Natural killer cell (primary cell): ENCODE data around the gene RBP2. TPM values are rescaled to one million over a fixed set of nuclear protein-coding genes. Genes with fewer than 3 reads are reported as not detected.

Source experiments
- ATAC-seq, 3 donors: fragments of 150-1000 bp in 2 of 3; fragments of 200-7000 bp in 1 of 3; cut with Tn5 transposase; 1 replicate in 1 of 3; 2 replicates in 2 of 3; pipeline ENCODE4 v1.10.0; 2021; ENCODE audit warnings: mild to moderate bottlenecking in 2 of 3, moderate library complexity in 2 of 3
- DNase-seq, 2 donors: peaks; one replicate each; pipeline versions ENCODE4 v3.0.0 to v3.0.0-alpha.2; 2013 to 2021; ENCODE audit warnings: mixed read lengths in 1 of 2
- H3K27ac ChIP-seq: one replicate; pipeline ENCODE4 v1.5.1; 2013; ENCODE audit warnings: mild to moderate bottlenecking, low read length
- H3K27me3 ChIP-seq: one replicate; pipeline ENCODE4 v1.6.1; 2013; ENCODE audit warnings: low read length; ENCODE audit not compliant: control insufficient read depth, insufficient read depth
- H3K36me3 ChIP-seq: one replicate; pipeline ENCODE4 v1.6.1; 2013; ENCODE audit warnings: low read length; ENCODE audit not compliant: control insufficient read depth, insufficient read depth
- H3K4me1 ChIP-seq: one replicate; pipeline ENCODE4 v1.6.1; 2013; ENCODE audit warnings: low read length; ENCODE audit not compliant: control insufficient read depth, insufficient read depth
- H3K4me3 ChIP-seq: one replicate; pipeline ENCODE4 v1.5.1; 2013; ENCODE audit warnings: low read length
- H3K9me3 ChIP-seq: one replicate; pipeline ENCODE4 v1.6.1; 2013; ENCODE audit warnings: low read length; ENCODE audit not compliant: control insufficient read depth, insufficient read depth
- H3K27ac Mint-ChIP-seq, 2 donors: one replicate each; pipeline ENCODE4 v1.8.0; 2022; ENCODE audit warnings: mild to moderate bottlenecking in 2 of 2, mixed read lengths in 2 of 2, moderate library complexity in 1 of 2
- H3K27me3 Mint-ChIP-seq, 2 donors: one replicate each; pipeline ENCODE4 v1.8.0; 2022; ENCODE audit warnings: low read depth in 2 of 2, mixed read lengths in 2 of 2
- H3K36me3 Mint-ChIP-seq: one replicate; pipeline ENCODE4 v1.8.0; 2022; ENCODE audit warnings: mixed read lengths
- H3K4me1 Mint-ChIP-seq, 2 donors: one replicate each; pipeline ENCODE4 v1.8.0; 2022; ENCODE audit warnings: mixed read lengths in 2 of 2
- H3K4me3 Mint-ChIP-seq: one replicate; pipeline ENCODE4 v1.8.0; 2022; ENCODE audit warnings: mild to moderate bottlenecking, moderate library complexity, mixed read lengths
- H3K9me3 Mint-ChIP-seq, 2 donors: one replicate each; pipeline ENCODE4 v1.8.0; 2022; ENCODE audit warnings: mixed read lengths in 2 of 2
- CTCF ChIP-seq: fragments of 200-600 bp; IDR thresholded peaks from one replicate; pipeline ENCODE4 v1.8.0; 2022; ENCODE audit warnings: antibody characterized with exemption
- WGBS: methylation state at CpG from one replicate; pipeline ENCODE4 v1.1.7; 2013; ENCODE audit warnings: missing lambda C conversion rate; ENCODE audit not compliant: insufficient coverage; 5-methylcytosine and 5-hydroxymethylcytosine counted together
- intact Hi-C: fragments of 100-400 bp; cut with micrococcal nuclease; formaldehyde crosslinking; loops from one replicate; pipeline ENCODE4 v1.14.2; 2022
- total RNA-seq, 4 donors: library from RNA; stranded (reverse); fragments of 120-200 nt in 1 of 4; gene quantifications; one replicate each; pipeline versions ENCODE4 v1.2.3 to v1.2.4, GENCODE V29; 2013 to 2022

The RBP2 gene
- total RNA-seq, 3 donors from 2014 or later (not counting 1 experiment from before 2014, with no cell fraction given), result not detected

- 96% methylated on average over 3 of the region's 3 CpGs for WGBS
Observed at GRCh38 chr3:139480585-139480984, 4.3 kb upstream of the RBP2 start.

GRCh38 chr3:139477710-139478640 is 1.7 kb upstream of the RBP2 start:
- no peak overlapping the region for H3K27ac ChIP-seq
- ATAC-seq, result no peak
- Mint-ChIP-seq H3K9me3 (no peaks in the 10 kb centered on the region), H3K4me1 (no peaks in the 10 kb centered on the region), H3K27ac (no peak overlapping the region), H3K36me3 (no peaks in the 10 kb centered on the region), H3K4me3 (no peak overlapping the region), H3K27me3 (no peaks in the 10 kb centered on the region)
- H3K27me3 ChIP-seq, result no peaks in the 10 kb centered on the region
- WGBS, result 72% methylated on average over 3 of the region's 3 CpGs
- H3K4me1 ChIP-seq, result no peaks in the 10 kb centered on the region
- H3K9me3 ChIP-seq, result no peaks in the 10 kb centered on the region
- intact Hi-C loops, result no loop called here
- no peak for DNase-seq
- no peak overlapping the region for H3K4me3 ChIP-seq
- TF ChIP-seq CTCF, result no peak
- H3K36me3 ChIP-seq, result no peaks in the 10 kb centered on the region

More at GRCh38 chr3:139480585-139480984, 4.3 kb upstream of the RBP2 start:
- H3K36me3 Mint-ChIP-seq, result no peaks in the 10 kb centered on the region
- no peak overlapping the region for H3K27ac Mint-ChIP-seq
- H3K27me3 Mint-ChIP-seq, result no peaks in the 10 kb centered on the region
- no peaks in the 10 kb centered on the region for H3K9me3 ChIP-seq
- no peak overlapping the region for H3K27ac ChIP-seq
- H3K4me3 Mint-ChIP-seq, result no peak overlapping the region
- no peak for TF ChIP-seq CTCF
- no peaks in the 10 kb centered on the region for H3K36me3 ChIP-seq
- H3K4me3 ChIP-seq, result no peak overlapping the region
- no peaks in the 10 kb centered on the region for H3K9me3 Mint-ChIP-seq
- no peaks in the 10 kb centered on the region for H3K4me1 ChIP-seq
- no peak for DNase-seq
- no peaks in the 10 kb centered on the region for H3K27me3 ChIP-seq
- intact Hi-C loops, result no loop called here
- ATAC-seq, result no peak
- H3K4me1 Mint-ChIP-seq, result no peaks in the 10 kb centered on the region

GRCh38 chr3:139473155-139473771 is 3.1 kb downstream of the RBP2 start:
- intact Hi-C loops, result no loop called here

More at GRCh38 chr3:139473155-139473771, 3.1 kb downstream of the RBP2 start:
- Mint-ChIP-seq H3K4me1 (no peaks in the 10 kb centered on the region), H3K4me3 (no peak overlapping the region), H3K36me3 (no peaks in the 10 kb centered on the region), H3K27me3 (no peaks in the 10 kb centered on the region), H3K27ac (no peak overlapping the region), H3K9me3 (no peaks in the 10 kb centered on the region)
- no peaks in the 10 kb centered on the region for H3K27me3 ChIP-seq
- no peaks in the 10 kb centered on the region for H3K9me3 ChIP-seq
- H3K4me1 ChIP-seq, result no peaks in the 10 kb centered on the region
- WGBS, result 70% methylated on average over 1 of the region's 2 CpGs
- no peaks in the 10 kb centered on the region for H3K36me3 ChIP-seq
- ATAC-seq, result no peak
- no peak for DNase-seq
- no peak for TF ChIP-seq CTCF
- no peak overlapping the region for H3K27ac ChIP-seq
- no peak overlapping the region for H3K4me3 ChIP-seq
